ENCODE results near the gene PRMT3. TPM values are rescaled to one million over a fixed set of nuclear protein-coding genes. Genes with fewer than 3 reads are reported as not detected.

PRMT3 gene
- total and polyA plus RNA-seq, 2 of the 13 experiments (the other 11 are each of a cell fraction or from before 2014, with no cell fraction given), result 9.1 to 27.7 TPM

- TF ChIP-seq ZNF136 (CRISPR knock-in tag; IDR thresholded peaks at IDR 0.05; ENCODE audit: low read depth), result no peak
Observed at GRCh38 chr11:20421946-20422345, 34.4 kb downstream of the PRMT3 start (continued).

GRCh38 chr11:20429216-20429615, 41.7 kb downstream of the PRMT3 start:
- Histone ChIP-seq H3K4me1 (ENCODE audit: insufficient read depth, low read length) (no peaks in the 10 kb centered on the region), H3K9me3 (ENCODE audit: low read length) (no peaks in the 10 kb centered on the region), H3K36me3 (replicated peaks in 1 of 2; ENCODE audit: control insufficient read depth in 1 of 2, insufficient read depth in 2 of 2, low read length in 2 of 2) (peaks cover 2 to 16% of the 10 kb centered on the region in 2 experiments; a peak in 3 of 5 replicates), H3K4me2 (ENCODE audit: low read depth, low read length) (no peak overlapping the region), H3K79me2 (ENCODE audit: insufficient read depth, low read length) (no peaks in the 10 kb centered on the region), H3K27ac (ENCODE audit: extremely low read length, insufficient read depth, low read length) (no peak overlapping the region), H3K9ac (ENCODE audit: insufficient read depth, low read depth, low read length) (no peak overlapping the region), H2AFZ (ENCODE audit: low read length) (no peak overlapping the region), H3K27me3 (ENCODE audit: control insufficient read depth in 1 of 2, insufficient read depth in 2 of 2, low read length in 2 of 2) (no peaks in the 10 kb centered on the region), H3K4me3 (replicated peaks in 1 of 3; ENCODE audit: insufficient read depth in 1 of 3, low read depth in 2 of 3, low read length in 3 of 3) (no peak overlapping the region), H4K20me1 (ENCODE audit: insufficient read depth, low read length) (no peaks in the 10 kb centered on the region)
- ChIA-PET CTCF (ENCODE audit: low intra/inter-chr PET ratio, low total read pairs) (no interaction called here), POLR2A (no interaction called here)
- intact Hi-C loops (cut with micrococcal nuclease; ENCODE audit: unreplicated experiment) (no loop called here), in situ Hi-C loops (cut with HindIII; ENCODE audit: extremely low pct_ligation_motif_present, low pct_unique_long_range_greater_than_20kb) (no loop called here)
- DNase-seq (ENCODE audit: low spot score) (no peak), ATAC-seq (no peak), FAIRE-seq (no peak)
- no TSS peak for BruUV-seq (replicated peaks)
- WGBS (ENCODE audit: low lambda C conversion rate), result 97% methylated on average over 5 of the region's 5 CpGs
- TF ChIP-seq, protein P1, sequence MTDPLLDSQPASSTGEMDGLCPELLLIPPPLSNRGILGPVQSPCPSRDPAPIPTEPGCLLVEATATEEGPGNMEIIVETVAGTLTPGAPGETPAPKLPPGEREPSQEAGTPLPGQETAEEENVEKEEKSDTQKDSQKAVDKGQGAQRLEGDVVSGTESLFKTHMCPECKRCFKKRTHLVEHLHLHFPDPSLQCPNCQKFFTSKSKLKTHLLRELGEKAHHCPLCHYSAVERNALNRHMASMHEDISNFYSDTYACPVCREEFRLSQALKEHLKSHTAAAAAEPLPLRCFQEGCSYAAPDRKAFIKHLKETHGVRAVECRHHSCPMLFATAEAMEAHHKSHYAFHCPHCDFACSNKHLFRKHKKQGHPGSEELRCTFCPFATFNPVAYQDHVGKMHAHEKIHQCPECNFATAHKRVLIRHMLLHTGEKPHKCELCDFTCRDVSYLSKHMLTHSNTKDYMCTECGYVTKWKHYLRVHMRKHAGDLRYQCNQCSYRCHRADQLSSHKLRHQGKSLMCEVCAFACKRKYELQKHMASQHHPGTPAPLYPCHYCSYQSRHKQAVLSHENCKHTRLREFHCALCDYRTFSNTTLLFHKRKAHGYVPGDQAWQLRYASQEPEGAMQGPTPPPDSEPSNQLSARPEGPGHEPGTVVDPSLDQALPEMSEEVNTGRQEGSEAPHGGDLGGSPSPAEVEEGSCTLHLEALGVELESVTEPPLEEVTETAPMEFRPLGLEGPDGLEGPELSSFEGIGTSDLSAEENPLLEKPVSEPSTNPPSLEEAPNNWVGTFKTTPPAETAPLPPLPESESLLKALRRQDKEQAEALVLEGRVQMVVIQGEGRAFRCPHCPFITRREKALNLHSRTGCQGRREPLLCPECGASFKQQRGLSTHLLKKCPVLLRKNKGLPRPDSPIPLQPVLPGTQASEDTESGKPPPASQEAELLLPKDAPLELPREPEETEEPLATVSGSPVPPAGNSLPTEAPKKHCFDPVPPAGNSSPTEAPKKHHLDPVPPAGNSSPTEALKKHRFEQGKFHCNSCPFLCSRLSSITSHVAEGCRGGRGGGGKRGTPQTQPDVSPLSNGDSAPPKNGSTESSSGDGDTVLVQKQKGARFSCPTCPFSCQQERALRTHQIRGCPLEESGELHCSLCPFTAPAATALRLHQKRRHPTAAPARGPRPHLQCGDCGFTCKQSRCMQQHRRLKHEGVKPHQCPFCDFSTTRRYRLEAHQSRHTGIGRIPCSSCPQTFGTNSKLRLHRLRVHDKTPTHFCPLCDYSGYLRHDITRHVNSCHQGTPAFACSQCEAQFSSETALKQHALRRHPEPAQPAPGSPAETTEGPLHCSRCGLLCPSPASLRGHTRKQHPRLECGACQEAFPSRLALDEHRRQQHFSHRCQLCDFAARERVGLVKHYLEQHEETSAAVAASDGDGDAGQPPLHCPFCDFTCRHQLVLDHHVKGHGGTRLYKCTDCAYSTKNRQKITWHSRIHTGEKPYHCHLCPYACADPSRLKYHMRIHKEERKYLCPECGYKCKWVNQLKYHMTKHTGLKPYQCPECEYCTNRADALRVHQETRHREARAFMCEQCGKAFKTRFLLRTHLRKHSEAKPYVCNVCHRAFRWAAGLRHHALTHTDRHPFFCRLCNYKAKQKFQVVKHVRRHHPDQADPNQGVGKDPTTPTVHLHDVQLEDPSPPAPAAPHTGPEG (CRISPR knock-in tag; IDR thresholded peaks at IDR 0.05), result no peak
- TF ChIP-seq ZNF607 (CRISPR knock-in tag; IDR thresholded peaks at IDR 0.05; ENCODE audit: borderline replicate concordance) (no peak), ZNF563 (CRISPR knock-in tag; IDR thresholded peaks at IDR 0.05) (no peak), PAWR (CRISPR knock-in tag; IDR thresholded peaks at IDR 0.05; ENCODE audit: borderline replicate concordance) (no peak), PAF1 (CRISPR knock-in tag; IDR thresholded peaks at IDR 0.05) (no peak), JARID2 (CRISPR knock-in tag; IDR thresholded peaks at IDR 0.05; ENCODE audit: insufficient replicate concordance) (no peak), TBP (CRISPR knock-in tag; IDR thresholded peaks at IDR 0.05) (no peak), GATAD1 (CRISPR knock-in tag; IDR thresholded peaks at IDR 0.05) (no peak), ZNF550 (CRISPR knock-in tag; IDR thresholded peaks at IDR 0.05; ENCODE audit: borderline replicate concordance) (no peak), PCBP1 (IDR thresholded peaks at IDR 0.05; ENCODE audit: borderline replicate concordance, low read depth, low read length) (no peak), MEIS2 (CRISPR knock-in tag; IDR thresholded peaks at IDR 0.05) (no peak), PBX2 (CRISPR knock-in tag; IDR thresholded peaks at IDR 0.05) (no peak), KLF11 (CRISPR knock-in tag; IDR thresholded peaks at IDR 0.05) (no peak), ZNF33B (CRISPR knock-in tag; IDR thresholded peaks at IDR 0.05) (no peak)
